Psoas muscle (tissue), 8 donors: ENCODE measurements around the gene DHRS3. TPM values are rescaled to one million over a fixed set of nuclear protein-coding genes. Genes with fewer than 3 reads are reported as not detected.
"Not testable (repeated sequence)": the region's sequence is repeated elsewhere in the genome, so short reads cannot be mapped to it uniquely, and the experiment has no call there.

Experiments
- ATAC-seq, 4 donors: fragments of 200-7000 bp; cut with Tn5 transposase; one replicate each; pipeline ENCODE4 v1.9.1; 2020; ENCODE audit warnings: moderate library complexity in 3 of 4, mild to moderate bottlenecking in 2 of 4
- DNase-seq, 2 donors: peaks; one replicate each; pipeline ENCODE4 v3.0.0-alpha.2; 2020
- H3K27ac ChIP-seq: fragments of 200-600 bp; one replicate; pipeline ENCODE4 v1.8.0; 2022
- H3K27me3 ChIP-seq, 3 donors: fragments of 200-600 bp in 1 of 3; one replicate each; pipeline versions ENCODE4 v1.6.1 to v1.8.0; 2013 to 2022; ENCODE audit warnings: low read length in 2 of 3, mild to moderate bottlenecking in 2 of 3, moderate library complexity in 1 of 3; ENCODE audit not compliant: insufficient read depth in 3 of 3
- H3K36me3 ChIP-seq, 2 donors: fragments of 200-600 bp in 1 of 2; one replicate each; pipeline versions ENCODE4 v1.6.1 to v1.8.0; 2013 to 2022; ENCODE audit warnings: low read depth in 1 of 2, mild to moderate bottlenecking in 1 of 2, moderate library complexity in 1 of 2; ENCODE audit not compliant: insufficient read depth in 1 of 2
- H3K4me1 ChIP-seq: fragments of 200-600 bp; one replicate; pipeline ENCODE4 v1.8.0; 2022
- H3K4me3 ChIP-seq: fragments of 200-600 bp; one replicate; pipeline ENCODE4 v1.8.0; 2022; ENCODE audit warnings: mild to moderate bottlenecking
- H3K9me3 ChIP-seq: fragments of 200-600 bp; one replicate; pipeline ENCODE4 v1.8.0; 2022
- CTCF ChIP-seq: fragments of 200-600 bp; IDR thresholded peaks from one replicate; pipeline ENCODE4 v1.8.0; 2022; ENCODE audit warnings: antibody characterized with exemption
- WGBS, 3 donors: extraction: QIAGEN DNeasy Blood & Tissue Kit; methylation state at CpG; one replicate each; pipeline versions ENCODE4 v1.1.6 to v1.1.7; 2013; 5-methylcytosine and 5-hydroxymethylcytosine counted together
- intact Hi-C, 2 donors: fragments of 100-400 bp; cut with DNase I; formaldehyde crosslinking; loops; one replicate each; pipeline versions ENCODE4 v1.11.0 to v1.14.2; 2022
- polyA plus RNA-seq, 3 donors: library from polyadenylated mRNA; stranded (reverse); fragments of 200-250 nt; gene quantifications; one replicate each; pipeline ENCODE4 v1.2.3, GENCODE V29; 2013
- total RNA-seq, 4 donors: library from RNA; stranded (reverse); fragmentation: NEBNext Ultra II Directional in 2 of 4; extraction: Animal tissue kit (Norgen Biotek cat#: 25700) in 2 of 4; gene quantifications; one replicate each; pipeline versions ENCODE4 v1.2.1 to v1.2.4, GENCODE V29; 2021 to 2023
- donor health status: healthy with polysubstance abuse.
- donor health status: DM: no; HTN: no; CAD: no; lungs with moderate emphysema.
- donor health status: Bipolar disorder and iron deficiency.
- donor health status: healthy.
- donor health status: DM: yes; HTN: yes; CAD: no.
- donor health status: DM: no; HTN: no; CAD: no.
- donor health status: DM: no; HTN: no; CAD: no.
- donor health status: DM: yes; HTN: yes; CAD: no.

Gene DHRS3
- total and polyA plus RNA-seq, 7 donors, result 21.7 to 78.7 (median 41.2) TPM

DNA sequence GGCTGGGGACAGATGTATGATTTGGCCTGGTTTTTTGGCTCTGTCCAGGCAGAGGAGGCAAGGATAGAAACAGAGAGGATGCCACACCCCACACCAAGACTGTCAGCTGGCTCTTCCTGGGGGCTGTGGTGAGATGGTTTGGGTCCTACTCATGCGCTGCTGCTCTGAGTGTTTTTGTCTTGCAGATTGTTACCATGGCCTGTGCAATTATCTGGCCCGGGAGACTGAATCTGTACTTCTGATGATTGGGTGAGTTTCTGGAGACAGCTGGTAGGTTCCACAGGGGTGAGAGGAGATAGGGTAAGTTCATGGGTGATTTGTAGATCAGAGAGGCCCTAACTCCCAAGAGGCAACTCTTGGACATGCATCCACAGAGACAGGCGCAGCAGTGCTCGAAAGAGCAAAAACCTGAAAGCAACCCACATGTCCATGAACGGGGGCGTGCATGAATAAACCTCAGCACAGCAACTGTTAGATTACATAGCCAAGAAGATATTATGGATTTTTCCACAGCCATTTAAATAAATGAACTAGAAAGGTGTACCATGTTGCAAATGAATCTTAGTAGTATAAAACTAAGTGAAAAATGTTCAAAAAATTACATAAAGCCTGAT is 43.7 kb upstream of the DHRS3 start:
- 67 to 83% (median 70%) methylated on average over 6 of the region's 6 CpGs for WGBS, 3 donors
- no peak for TF ChIP-seq CTCF
- intact Hi-C loops, result no loop called here

DNA sequence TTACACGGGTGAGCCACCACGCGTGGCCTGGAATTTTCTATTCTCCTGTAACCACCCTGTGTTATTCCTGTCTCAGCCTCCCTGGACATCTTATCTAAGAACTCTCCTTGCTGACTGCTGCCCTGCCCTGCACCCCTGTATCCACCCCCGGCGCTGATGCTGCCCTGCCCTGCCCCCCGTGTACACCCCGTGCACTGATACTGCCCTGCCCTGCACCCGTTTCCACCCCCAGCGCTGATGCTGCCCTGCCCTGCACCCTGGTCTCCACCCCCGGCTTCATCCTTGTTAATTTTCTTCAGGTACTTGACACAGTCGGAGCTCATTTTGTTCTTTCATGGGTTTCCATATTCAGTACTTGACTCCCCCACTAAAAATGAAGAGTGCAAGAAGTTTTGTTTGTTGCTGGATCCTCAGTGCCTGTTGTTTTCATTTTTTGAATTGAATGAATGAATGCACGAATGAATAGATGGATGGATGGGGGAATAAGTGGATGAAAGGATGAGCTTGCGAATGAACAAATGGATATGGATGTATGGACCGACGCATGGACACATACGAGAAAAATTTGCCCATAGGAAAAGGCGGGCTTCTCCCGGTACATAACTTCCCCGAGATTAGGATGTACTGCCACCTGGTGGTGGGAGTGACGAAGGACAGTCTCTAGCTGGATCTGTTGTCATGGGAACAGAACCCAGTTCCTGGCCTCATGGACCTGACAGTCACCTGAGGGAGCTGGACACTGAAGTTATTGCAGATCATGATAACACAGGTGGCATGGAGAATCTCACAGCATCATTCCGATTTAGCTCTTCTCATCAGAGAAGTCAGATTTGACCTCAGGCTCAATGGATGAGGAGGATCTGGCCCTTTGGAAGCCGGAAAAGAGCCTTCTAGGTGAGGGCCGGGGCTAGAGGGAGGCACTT is 40.8 kb upstream of the DHRS3 start:
- no peaks in the 10 kb centered on the region for H3K4me1 ChIP-seq
- TF ChIP-seq CTCF, result peak; percentile 98
- intact Hi-C loops, result loop anchor here in 1 of 2 donors (2.0 to 10.0 kb wide), 4 partner anchors 38 to 534 kb away; no protein-coding TSS in a partner anchor
- no peaks in the 10 kb centered on the region for H3K9me3 ChIP-seq
- ATAC-seq (peak; percentile 81 to 94 (median 87)), DNase-seq (peak; percentile 59 to 75)
- WGBS, 3 donors, result 42 to 48% (median 43%) methylated on average over 23 of the region's 23 CpGs
- no peak overlapping the region for H3K27ac ChIP-seq
- H3K4me3 ChIP-seq, result no peak overlapping the region
- H3K27me3 ChIP-seq, result no peaks in the 10 kb centered on the region
- no peaks in the 10 kb centered on the region for H3K36me3 ChIP-seq

More for the DNA sequence above, 43.7 kb upstream of the DHRS3 start:
- peaks cover 2% of the 10 kb centered on the region for H3K4me1 ChIP-seq
- no peak for ATAC-seq
- H3K4me3 ChIP-seq, result no peak overlapping the region
- H3K27me3 ChIP-seq, result no peaks in the 10 kb centered on the region
- no peak overlapping the region for H3K27ac ChIP-seq
- no peaks in the 10 kb centered on the region for H3K9me3 ChIP-seq
- no peaks in the 10 kb centered on the region for H3K36me3 ChIP-seq
- DNase-seq, result no peak

- not testable (repeated sequence) for H3K36me3 ChIP-seq, H3K4me1 ChIP-seq, H3K9me3 ChIP-seq, H3K27ac ChIP-seq, H3K4me3 ChIP-seq, ATAC-seq, H3K27me3 ChIP-seq
- WGBS, 3 donors, result 91 to 92% (median 91%) methylated on average over 9 of the region's 9 CpGs
- DNase-seq, result peak in 1 of 2 donors; percentile 23
- intact Hi-C loops, result loop anchor here in 1 of 2 donors (2.0 to 10.0 kb wide), 4 partner anchors 37 to 533 kb away; no protein-coding TSS in a partner anchor
Measured at GRCh38 chr1:12657885-12658512, 40.0 kb upstream of the DHRS3 start.

DNA sequence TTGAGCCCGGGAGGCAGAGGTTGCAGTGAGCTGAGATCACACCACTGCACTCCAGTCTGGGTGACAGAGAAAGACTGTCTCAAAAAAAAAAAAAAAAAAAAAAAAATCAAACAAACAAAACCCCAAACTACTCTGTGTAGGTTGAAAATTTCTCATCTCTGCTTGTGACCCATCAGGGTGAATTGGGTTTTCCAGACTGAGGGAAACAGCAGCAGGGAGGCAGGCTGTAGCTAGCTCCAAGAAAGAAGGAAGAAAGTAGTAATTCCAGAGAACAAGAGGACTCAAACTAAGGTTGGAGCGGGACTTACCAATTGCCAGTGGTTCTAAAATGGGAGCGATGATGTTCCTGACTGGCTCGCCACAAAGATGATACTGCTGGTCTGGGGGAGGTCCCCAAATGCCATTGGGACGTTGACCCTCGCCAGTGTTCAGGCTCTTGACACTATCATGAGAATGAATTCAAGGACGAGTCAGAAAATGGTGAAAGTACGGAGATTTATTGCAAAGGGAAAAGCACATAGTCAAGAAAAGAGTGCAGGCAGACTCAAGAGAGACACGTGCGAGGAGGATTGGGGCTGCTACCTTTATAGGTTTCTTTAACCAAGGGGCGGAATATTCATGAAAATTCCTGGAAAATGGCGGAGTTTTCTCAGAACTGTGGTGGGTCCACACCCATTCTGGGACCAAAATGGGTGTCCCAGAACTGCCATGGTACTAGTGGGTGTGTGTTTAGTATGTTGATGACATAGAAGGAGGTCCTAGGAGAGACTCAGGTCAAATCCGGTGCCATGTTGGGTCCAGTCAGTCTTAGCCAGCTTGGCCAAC is 39.3 kb upstream of the DHRS3 start:
- Histone ChIP-seq H3K4me3 (no peak overlapping the region), H3K27me3 (no peaks in the 10 kb centered on the region), H3K36me3 (no peaks in the 10 kb centered on the region), H3K4me1 (no peaks in the 10 kb centered on the region), H3K27ac (no peak overlapping the region), H3K9me3 (no peaks in the 10 kb centered on the region)
- DNase-seq (peak in 1 of 2 donors; percentile 10), ATAC-seq (no peak)
- WGBS, 3 donors, result 87 to 94% (median 92%) methylated on average over 13 of the region's 13 CpGs
- no peak for TF ChIP-seq CTCF
- intact Hi-C loops, result loop anchor here in 1 of 2 donors (5.0 to 10.0 kb wide), 3 partner anchors 345 to 532 kb away; no protein-coding TSS in a partner anchor
